ENCODE data around the gene CEP57.
A peak's percentile ranks its signal among the peaks of the same experiment; 100 is the strongest.

The CEP57 gene

GRCh38 chr11:95790123-95790932, at the start of gene CEP57:
TSS of gene CEP57 (plus strand) at chr11:95790498. CDS start at chr11:95790699, 201 bp downstream.
- TF ChIP-seq JUND (IDR thresholded peaks at IDR 0.05; ENCODE audit: low read depth) = no peak
- in situ Hi-C loops (cut with HindIII; ENCODE audit: low pct_unique_long_range_greater_than_20kb, low sequenced_read_pairs) = no loop called here
- peak; percentile 90 to 99 for DNase-seq (ENCODE audit: low read depth in 1 of 2, low spot score in 1 of 2)

GRCh38 chr11:95750101-95750500, 40.2 kb upstream of the CEP57 start:
- in situ Hi-C loops (cut with HindIII; ENCODE audit: low pct_unique_long_range_greater_than_20kb, low sequenced_read_pairs) = no loop called here
- DNase-seq (ENCODE audit: low read depth in 1 of 2, low spot score in 1 of 2) = no peak
- no peak for TF ChIP-seq JUND (IDR thresholded peaks at IDR 0.05; ENCODE audit: low read depth)

DNA sequence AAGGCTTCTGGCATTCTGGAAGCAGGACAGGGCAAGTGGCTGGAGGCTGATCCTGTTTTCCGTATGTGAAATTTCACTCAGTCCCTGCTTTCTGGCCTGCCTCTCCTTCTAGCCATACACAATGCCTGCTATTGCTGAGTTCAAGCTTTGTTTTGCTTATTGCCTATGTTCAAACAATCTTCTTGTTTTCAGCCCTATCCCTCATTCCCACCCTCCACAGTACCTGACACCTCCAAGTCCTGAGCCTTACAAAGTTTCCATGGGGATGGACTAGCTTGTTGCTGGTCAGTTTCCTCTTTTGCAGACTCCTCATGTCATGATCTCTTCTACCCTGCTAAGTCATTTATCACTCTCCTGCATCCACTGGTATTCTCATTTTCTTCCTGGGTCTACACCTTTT, 38.8 kb upstream of the CEP57 start:
- TF ChIP-seq JUND (IDR thresholded peaks at IDR 0.05; ENCODE audit: low read depth) = no peak
- no peak for DNase-seq (ENCODE audit: low read depth in 1 of 2, low spot score in 1 of 2)
- in situ Hi-C loops (cut with HindIII; ENCODE audit: low pct_unique_long_range_greater_than_20kb, low sequenced_read_pairs) = no loop called here

DNA sequence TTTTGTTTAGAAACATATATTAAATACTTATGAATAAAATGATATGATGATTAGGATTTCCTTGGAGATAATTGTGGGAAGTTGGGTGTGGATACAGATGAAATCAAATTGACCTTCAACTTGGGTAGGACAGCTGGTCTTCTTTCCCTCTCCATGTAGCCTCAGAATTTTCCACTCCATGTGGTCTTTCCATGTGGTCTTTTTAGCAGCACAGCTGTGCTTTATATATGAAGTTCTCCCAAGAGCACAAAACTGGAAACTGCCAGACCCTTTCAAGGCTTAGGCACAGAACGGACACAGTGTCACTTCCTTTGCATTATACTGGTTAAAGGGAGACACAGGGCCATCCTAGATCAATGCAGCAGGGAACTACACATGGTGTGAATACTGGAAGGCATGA, 29.4 kb upstream of the CEP57 start:
- TF ChIP-seq JUND (IDR thresholded peaks at IDR 0.05; ENCODE audit: low read depth) = no peak
- DNase-seq (ENCODE audit: low read depth in 1 of 2, low spot score in 1 of 2) = no peak
- in situ Hi-C loops (cut with HindIII; ENCODE audit: low pct_unique_long_range_greater_than_20kb, low sequenced_read_pairs) = no loop called here

- DNase-seq (ENCODE audit: low read depth in 1 of 2, low spot score in 1 of 2) = no peak
- TF ChIP-seq JUND (IDR thresholded peaks at IDR 0.05; ENCODE audit: low read depth) = no peak
- in situ Hi-C loops (cut with HindIII; ENCODE audit: low pct_unique_long_range_greater_than_20kb, low sequenced_read_pairs) = no loop called here
Measured at GRCh38 chr11:95762534-95762933, 27.8 kb upstream of the CEP57 start.

DNA sequence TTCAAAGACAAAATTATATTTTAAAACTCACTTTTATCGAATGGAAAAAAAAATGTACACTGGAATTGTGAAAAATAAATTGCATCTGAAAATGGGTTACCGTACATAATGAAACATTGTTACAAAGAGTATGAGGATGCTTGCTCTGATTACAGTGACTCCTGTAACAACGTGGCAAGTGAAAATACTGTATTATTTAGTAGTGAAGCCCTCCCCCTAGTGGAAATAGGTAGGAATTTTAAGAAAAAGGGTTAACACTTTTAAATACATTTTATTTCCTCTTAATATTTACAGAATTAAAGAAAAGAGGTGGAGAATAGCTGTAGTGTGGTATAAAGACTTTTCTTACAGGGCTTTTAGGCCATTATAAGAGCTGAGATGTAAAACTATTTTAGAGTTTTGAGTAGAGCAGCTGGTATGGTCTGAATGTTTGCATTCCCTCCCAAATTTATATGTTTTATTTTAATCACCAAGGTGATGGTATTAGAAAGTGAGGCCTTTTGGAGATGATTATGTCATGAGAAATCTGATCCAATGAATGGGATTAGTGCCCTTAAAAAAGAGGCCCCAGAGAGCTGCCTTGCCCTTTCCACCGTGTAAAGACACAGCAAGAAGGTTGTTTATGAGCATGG, 25.9 kb upstream of the CEP57 start:
- DNase-seq (ENCODE audit: low read depth in 1 of 2, low spot score in 1 of 2) = peak; percentile 42 to 69
- TF ChIP-seq JUND (IDR thresholded peaks at IDR 0.05; ENCODE audit: low read depth) = no peak
- in situ Hi-C loops (cut with HindIII; ENCODE audit: low pct_unique_long_range_greater_than_20kb, low sequenced_read_pairs) = no loop called here

GRCh38 chr11:95766701-95767100, 23.6 kb upstream of the CEP57 start:
- in situ Hi-C loops (cut with HindIII; ENCODE audit: low pct_unique_long_range_greater_than_20kb, low sequenced_read_pairs) = no loop called here
- no peak for DNase-seq (ENCODE audit: low read depth in 1 of 2, low spot score in 1 of 2)
- TF ChIP-seq JUND (IDR thresholded peaks at IDR 0.05; ENCODE audit: low read depth) = no peak

DNA sequence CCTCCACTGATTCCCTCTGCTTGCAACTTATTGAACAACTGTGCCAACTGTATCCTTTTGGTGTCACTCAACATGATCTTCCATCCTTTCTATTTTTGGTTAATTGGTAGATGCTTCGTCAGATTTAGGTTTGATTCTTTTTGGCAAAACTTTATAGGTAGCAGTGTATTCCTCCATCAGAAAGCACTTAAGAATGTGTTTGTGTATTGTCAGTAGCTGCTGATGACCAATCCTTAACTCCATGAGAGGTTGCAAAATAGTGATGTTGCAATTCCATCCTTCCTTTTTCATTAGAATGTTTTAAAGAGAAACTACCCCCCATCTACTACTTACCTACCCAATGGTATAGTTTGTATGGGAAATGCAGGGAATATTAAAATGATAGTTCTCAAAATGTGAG, 22.8 kb upstream of the CEP57 start:
- no peak for TF ChIP-seq JUND (IDR thresholded peaks at IDR 0.05; ENCODE audit: low read depth)
- DNase-seq (ENCODE audit: low read depth in 1 of 2, low spot score in 1 of 2) = no peak
- in situ Hi-C loops (cut with HindIII; ENCODE audit: low pct_unique_long_range_greater_than_20kb, low sequenced_read_pairs) = no loop called here

DNA sequence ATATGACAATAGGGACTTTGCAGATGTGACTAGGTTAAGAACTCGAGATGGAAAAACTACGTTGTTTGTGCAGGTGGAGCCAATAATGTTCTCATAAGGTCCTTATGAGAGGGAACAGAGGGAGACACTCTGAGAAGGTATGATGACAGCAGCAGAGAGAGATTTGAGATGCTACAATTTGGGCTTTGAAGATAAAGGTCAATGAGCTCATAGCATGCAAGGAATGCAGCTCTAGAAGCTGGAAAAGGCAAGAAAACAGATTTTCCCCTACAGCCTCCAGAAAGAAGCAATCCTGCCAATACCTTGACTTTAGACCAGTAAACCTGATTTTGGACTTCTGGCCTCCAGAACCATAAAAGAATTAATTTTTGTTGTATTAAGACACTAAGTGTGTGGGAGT, 21.8 kb upstream of the CEP57 start:
- in situ Hi-C loops (cut with HindIII; ENCODE audit: low pct_unique_long_range_greater_than_20kb, low sequenced_read_pairs) = no loop called here
- no peak for TF ChIP-seq JUND (IDR thresholded peaks at IDR 0.05; ENCODE audit: low read depth)
- DNase-seq (ENCODE audit: low read depth in 1 of 2, low spot score in 1 of 2) = no peak

- TF ChIP-seq JUND (IDR thresholded peaks at IDR 0.05; ENCODE audit: low read depth) = no peak
- in situ Hi-C loops (cut with HindIII; ENCODE audit: low pct_unique_long_range_greater_than_20kb, low sequenced_read_pairs) = no loop called here
- no peak for DNase-seq (ENCODE audit: low read depth in 1 of 2, low spot score in 1 of 2)
Measured at GRCh38 chr11:95776859-95777258, 13.4 kb upstream of the CEP57 start.

DNA sequence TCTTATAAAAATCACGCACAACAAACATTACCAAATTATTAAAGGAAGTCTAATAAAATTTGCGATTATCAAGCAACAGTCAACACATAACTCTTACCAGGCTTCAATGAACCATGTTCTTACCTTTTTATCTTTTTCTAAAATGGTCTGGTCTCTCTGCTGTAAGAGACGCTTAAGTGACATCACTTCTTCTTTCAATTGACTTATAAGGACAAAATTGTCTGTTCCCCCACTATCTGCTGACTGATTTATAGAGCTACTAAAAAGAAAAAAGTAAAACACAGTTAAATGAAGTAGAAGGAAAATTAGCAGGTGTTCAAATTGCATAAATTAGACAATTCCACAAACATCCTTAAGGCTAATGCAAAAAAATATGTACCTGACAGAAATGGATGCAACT, 11.6 kb upstream of the CEP57 start:
- no peak for DNase-seq (ENCODE audit: low read depth in 1 of 2, low spot score in 1 of 2)
- in situ Hi-C loops (cut with HindIII; ENCODE audit: low pct_unique_long_range_greater_than_20kb, low sequenced_read_pairs) = no loop called here
- no peak for TF ChIP-seq JUND (IDR thresholded peaks at IDR 0.05; ENCODE audit: low read depth)

DNA sequence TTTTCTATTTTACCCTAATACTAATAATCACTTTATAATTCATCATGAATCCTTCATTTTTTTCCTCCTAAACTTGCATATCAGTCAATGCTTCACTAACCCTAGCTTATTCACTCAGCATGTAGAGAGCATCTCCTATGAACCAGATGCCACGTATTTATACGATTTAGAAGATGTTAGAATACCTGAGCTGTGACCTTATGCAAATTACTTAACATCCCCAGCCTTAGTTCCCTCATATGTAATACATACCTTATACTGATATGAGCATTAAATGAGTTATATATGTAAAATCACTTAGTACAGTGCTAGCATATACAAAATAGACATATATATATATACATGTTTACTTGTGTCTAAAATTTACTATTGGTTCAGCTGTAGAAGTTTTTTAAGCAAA, 9.8 kb upstream of the CEP57 start:
- DNase-seq (ENCODE audit: low read depth in 1 of 2, low spot score in 1 of 2) = no peak
- no peak for TF ChIP-seq JUND (IDR thresholded peaks at IDR 0.05; ENCODE audit: low read depth)
- in situ Hi-C loops (cut with HindIII; ENCODE audit: low pct_unique_long_range_greater_than_20kb, low sequenced_read_pairs) = no loop called here

GRCh38 chr11:95788921-95789505, 1.3 kb upstream of the CEP57 start:
- in situ Hi-C loops (cut with HindIII; ENCODE audit: low pct_unique_long_range_greater_than_20kb, low sequenced_read_pairs) = no loop called here
- no peak for TF ChIP-seq JUND (IDR thresholded peaks at IDR 0.05; ENCODE audit: low read depth)
- DNase-seq (ENCODE audit: low read depth in 1 of 2, low spot score in 1 of 2) = peak; percentile 5 to 52

All from T47D (cell line).